MM.1S (cell line): ENCODE measurements around the gene GON7.
A peak's percentile ranks its signal among the peaks of the same experiment; 100 is the strongest.
"Not testable (repeated sequence)": the region's sequence is repeated elsewhere in the genome, so short reads cannot be mapped to it uniquely, and the experiment has no call there.

Source experiments
- DNase-seq: peaks from one replicate; pipeline ENCODE4 v3.0.0-alpha.2; 2015
- H2AFZ ChIP-seq: fragments of 300-600 bp; sonication (generic); 2 replicates; pipeline ENCODE4 v1.6.0; 2016; ENCODE audit warnings: antibody characterized with exemption, low read length
- H3F3A ChIP-seq: fragments of 300-600 bp; sonication (generic); 2 replicates; pipeline ENCODE4 v1.6.1; 2016; ENCODE audit warnings: mild to moderate bottlenecking, antibody characterized with exemption, low read length, moderate library complexity, mixed read lengths; ENCODE audit not compliant: insufficient read depth
- H3K27ac ChIP-seq: fragments of 300-600 bp; sonication (generic); 2 replicates; pipeline ENCODE4 v1.5.1; 2016; ENCODE audit warnings: mild to moderate bottlenecking, low read length
- H3K27me3 ChIP-seq: fragments of 300-600 bp; sonication (generic); replicated peaks from 2 replicates; pipeline ENCODE4 v1.6.0; 2016; ENCODE audit warnings: low read length; ENCODE audit not compliant: insufficient read depth
- H3K36me3 ChIP-seq: fragments of 300-600 bp; sonication (generic); replicated peaks from 2 replicates; pipeline ENCODE4 v1.6.1; 2016; ENCODE audit warnings: mild to moderate bottlenecking, low read length, mixed read lengths; ENCODE audit not compliant: insufficient read depth
- H3K4me1 ChIP-seq: fragments of 300-600 bp; sonication (generic); 2 replicates; pipeline ENCODE4 v1.6.1; 2016; ENCODE audit warnings: low read length, mixed read lengths
- H3K4me2 ChIP-seq: fragments of 300-600 bp; sonication (generic); 2 replicates; pipeline ENCODE4 v1.6.0; 2016; ENCODE audit warnings: low read depth, low read length
- H3K4me3 ChIP-seq: fragments of 300-600 bp; sonication (generic); 2 replicates; pipeline ENCODE4 v1.5.1; 2016; ENCODE audit warnings: low read length, mixed read lengths
- H3K79me2 ChIP-seq: fragments of 300-600 bp; sonication (generic); 2 replicates; pipeline ENCODE4 v1.6.1; 2016; ENCODE audit warnings: mixed run types, low read length, mixed read lengths
- H3K9ac ChIP-seq: fragments of 300-600 bp; sonication (generic); 2 replicates; pipeline ENCODE4 v1.6.1; 2016; ENCODE audit warnings: low read length, mixed read lengths
- H3K9me2 ChIP-seq: fragments of 300-600 bp; sonication (generic); replicated peaks from 2 replicates; pipeline ENCODE4 v1.6.1; 2016; ENCODE audit warnings: mild to moderate bottlenecking, low read length, mixed read lengths; ENCODE audit not compliant: insufficient read depth
- H3K9me3 ChIP-seq: fragments of 300-600 bp; sonication (generic); replicated peaks from 2 replicates; pipeline ENCODE4 v1.6.1; 2016; ENCODE audit warnings: mild to moderate bottlenecking, low read length, mixed read lengths; ENCODE audit not compliant: insufficient read depth
- H4K20me1 ChIP-seq: fragments of 300-600 bp; sonication (generic); 2 replicates; pipeline ENCODE4 v1.6.1; 2016; ENCODE audit warnings: mild to moderate bottlenecking, low read length, moderate library complexity, mixed read lengths; ENCODE audit not compliant: insufficient read depth
- CTCF ChIP-seq: fragments of 300-600 bp; sonication (generic); IDR thresholded peaks from 2 replicates; pipeline ENCODE4 v1.5.1; 2016; ENCODE audit warnings: antibody characterized with exemption, low read length, mixed read lengths
- EZH2 ChIP-seq: fragments of 300-600 bp; sonication (generic); optimal IDR thresholded peaks from 2 replicates; pipeline ENCODE3; 2017; ENCODE audit warnings: low read depth, mild to moderate bottlenecking, antibody characterized with exemption, low read length, mixed read lengths
- EZH2phosphoT487 ChIP-seq: fragments of 300-600 bp; sonication (generic); IDR thresholded peaks from 2 replicates; pipeline ENCODE4 v1.6.1; 2018; ENCODE audit warnings: antibody characterized with exemption, low read length

GON7 gene

GRCh38 chr14:93168610-93169009, 38.3 kb downstream of the GON7 start:
- not testable (repeated sequence) for H3K79me2 ChIP-seq, DNase-seq, H3K9me3 ChIP-seq, H3K27ac ChIP-seq, H2AFZ ChIP-seq, H3F3A ChIP-seq, H3K4me3 ChIP-seq, H3K9ac ChIP-seq, H4K20me1 ChIP-seq, H3K27me3 ChIP-seq, H3K4me2 ChIP-seq, H3K36me3 ChIP-seq, H3K4me1 ChIP-seq, H3K9me2 ChIP-seq

- not testable (repeated sequence) for H3K9ac ChIP-seq, H3K9me2 ChIP-seq, H3K79me2 ChIP-seq, H3K9me3 ChIP-seq, H3K4me2 ChIP-seq, H3K27me3 ChIP-seq, H4K20me1 ChIP-seq, H2AFZ ChIP-seq, H3K4me1 ChIP-seq, H3F3A ChIP-seq, H3K36me3 ChIP-seq, H3K27ac ChIP-seq, DNase-seq, H3K4me3 ChIP-seq
These were observed 41.3 kb downstream of the GON7 start for GRCh38 chr14:93165271-93166265.

- H3K4me1 ChIP-seq = no peaks in the 10 kb centered on the region
These were observed 43.3 kb downstream of the GON7 start for GRCh38 chr14:93163564-93163963.

GRCh38 chr14:93161411-93161940, 45.4 kb downstream of the GON7 start:
- TF ChIP-seq EZH2phosphoT487 (no peak), EZH2 (no peak), CTCF (no peak)

More at GRCh38 chr14:93163564-93163963, 43.3 kb downstream of the GON7 start:
- H3K9ac ChIP-seq = no peak overlapping the region
- TF ChIP-seq EZH2phosphoT487 (no peak), CTCF (peak; percentile 22)
- no peaks in the 10 kb centered on the region for H3K36me3 ChIP-seq
- H3K9me2 ChIP-seq = no peaks in the 10 kb centered on the region
- H3K4me2 ChIP-seq = no peak overlapping the region
- DNase-seq = peak; percentile 79
- no peaks in the 10 kb centered on the region for H3K27me3 ChIP-seq
- no peak overlapping the region for H2AFZ ChIP-seq
- no peak overlapping the region for H3K4me3 ChIP-seq
- no peaks in the 10 kb centered on the region for H3K79me2 ChIP-seq
- H3K27ac ChIP-seq = no peak overlapping the region
- H3K9me3 ChIP-seq = no peaks in the 10 kb centered on the region
- no peaks in the 10 kb centered on the region for H3F3A ChIP-seq
- no peaks in the 10 kb centered on the region for H4K20me1 ChIP-seq

More at GRCh38 chr14:93161411-93161940, 45.4 kb downstream of the GON7 start:
- Histone ChIP-seq H4K20me1 (no peaks in the 10 kb centered on the region), H3K9ac (no peak overlapping the region), H3K36me3 (no peaks in the 10 kb centered on the region), H3K4me2 (no peak overlapping the region), H3K4me3 (no peak overlapping the region), H3K9me3 (no peaks in the 10 kb centered on the region), H3K79me2 (no peaks in the 10 kb centered on the region), H3K27me3 (no peaks in the 10 kb centered on the region), H3F3A (no peaks in the 10 kb centered on the region), H3K4me1 (no peaks in the 10 kb centered on the region), H3K27ac (no peak overlapping the region), H2AFZ (no peak overlapping the region), H3K9me2 (no peaks in the 10 kb centered on the region)
- no peak for DNase-seq
